ENCODE data around the gene POLR2B.

The POLR2B gene

GRCh38 chr4:56973336-56973735 is 5.4 kb upstream of the POLR2B start:
- no peaks in the 10 kb centered on the region for H3K9me3 ChIP-seq (ENCODE audit: control insufficient read depth, low read length)
- TF ChIP-seq CTCF (IDR thresholded peaks at IDR 0.05) = no peak
- H3K4me1 ChIP-seq = no peaks in the 10 kb centered on the region
- H3K9ac ChIP-seq = no peak overlapping the region
- no peaks in the 10 kb centered on the region for H3K36me3 ChIP-seq (ENCODE audit: control insufficient read depth, insufficient read depth, low read length)
- H3K4me2 ChIP-seq (ENCODE audit: low read length) = no peak overlapping the region
- no peak overlapping the region for H2AFZ ChIP-seq
- H3K79me2 ChIP-seq = peaks cover 4% of the 10 kb centered on the region
- H3K27me3 ChIP-seq (ENCODE audit: control insufficient read depth, insufficient read depth, low read length) = no peaks in the 10 kb centered on the region
- no peak overlapping the region for H3K4me3 ChIP-seq (ENCODE audit: low read depth, low read length)
- H3K27ac ChIP-seq = no peak overlapping the region

- peak overlapping the region; percentile 90 for H2AFZ ChIP-seq
- H3K9me3 ChIP-seq (ENCODE audit: control insufficient read depth, low read length) = no peaks in the 10 kb centered on the region
- peak overlapping the region; percentile 88 for H3K4me3 ChIP-seq (ENCODE audit: low read depth, low read length)
- H3K27ac ChIP-seq = no peak overlapping the region
- H3K4me2 ChIP-seq (ENCODE audit: low read length) = peak overlapping the region; percentile 79
- no peak overlapping the region for H3K9ac ChIP-seq
- TF ChIP-seq CTCF (IDR thresholded peaks at IDR 0.05) = no peak
- no peaks in the 10 kb centered on the region for H3K4me1 ChIP-seq
- H3K36me3 ChIP-seq (ENCODE audit: control insufficient read depth, insufficient read depth, low read length) = no peaks in the 10 kb centered on the region
- peaks cover 13% of the 10 kb centered on the region for H3K79me2 ChIP-seq
- H3K27me3 ChIP-seq (ENCODE audit: control insufficient read depth, insufficient read depth, low read length) = no peaks in the 10 kb centered on the region
Measured at GRCh38 chr4:56976283-56976836, 2.3 kb upstream of the POLR2B start.

GRCh38 chr4:56976837-56977320 is 1.8 kb upstream of the POLR2B start:
- H3K27me3 ChIP-seq (ENCODE audit: control insufficient read depth, insufficient read depth, low read length) = no peaks in the 10 kb centered on the region
- no peaks in the 10 kb centered on the region for H3K36me3 ChIP-seq (ENCODE audit: control insufficient read depth, insufficient read depth, low read length)
- H2AFZ ChIP-seq = peak overlapping the region; percentile 90
- no peaks in the 10 kb centered on the region for H3K9me3 ChIP-seq (ENCODE audit: control insufficient read depth, low read length)
- peak overlapping the region; percentile 88 for H3K4me3 ChIP-seq (ENCODE audit: low read depth, low read length)
- peak; percentile 12 for TF ChIP-seq CTCF (IDR thresholded peaks at IDR 0.05)
- peak overlapping the region; percentile 80 for H3K27ac ChIP-seq
- H3K4me2 ChIP-seq (ENCODE audit: low read length) = peak overlapping the region; percentile 79
- peak overlapping the region; percentile 29 for H3K9ac ChIP-seq
- H3K4me1 ChIP-seq = no peaks in the 10 kb centered on the region
- peaks cover 13% of the 10 kb centered on the region for H3K79me2 ChIP-seq

- no peaks in the 10 kb centered on the region for H3K27me3 ChIP-seq (ENCODE audit: control insufficient read depth, insufficient read depth, low read length)
- no peaks in the 10 kb centered on the region for H3K9me3 ChIP-seq (ENCODE audit: control insufficient read depth, low read length)
- TF ChIP-seq CTCF (IDR thresholded peaks at IDR 0.05) = no peak
- H3K9ac ChIP-seq = peak within 1 kb of the TSS; percentile 29
- peak within 1 kb of the TSS; percentile 90 for H2AFZ ChIP-seq
- H3K4me1 ChIP-seq = no peaks in the 10 kb centered on the region
- peaks cover 18% of the 10 kb centered on the region for H3K79me2 ChIP-seq
- peak within 1 kb of the TSS; percentile 80 for H3K27ac ChIP-seq
- H3K36me3 ChIP-seq (ENCODE audit: control insufficient read depth, insufficient read depth, low read length) = no peaks in the 10 kb centered on the region
- H3K4me2 ChIP-seq (ENCODE audit: low read length) = peak within 1 kb of the TSS; percentile 82
- H3K4me3 ChIP-seq (ENCODE audit: low read depth, low read length) = peak within 1 kb of the TSS; percentile 88
Measured at GRCh38 chr4:56977321-56978012, 1.2 kb upstream of the POLR2B start, which contains the start of gene NOA1. NOA1 (minus strand) TSS chr4:56977606; CDS start chr4:56977585, 21 bp downstream.
